ENCODE data around the gene RCN2. TPM values are rescaled to one million over a fixed set of nuclear protein-coding genes. Genes with fewer than 3 reads are reported as not detected.

RCN2 gene
- total and polyA plus RNA-seq, 2 donors (not counting 3 experiments of a cell fraction or from before 2014, with no cell fraction given): 45.2 to 71.9 TPM

- ChIA-PET POLR2A (interaction anchor here (0.6 to 1.4 kb wide), 2 partner anchors 25 to 1071 kb away, joined by 3 to 8 read pairs; partner anchors contain the start of gene RCN2), CTCF (interaction anchor here (1.3 kb wide), 1 partner anchor 25 kb away, joined by 3 read pairs; the partner anchor contains the start of gene RCN2)
- peaks cover 12% of the 10 kb centered on the region for H3K4me1 ChIP-seq (ENCODE audit: control insufficient read depth, extremely low read depth, insufficient read depth, low read length)
- H3K4me3 ChIP-seq (replicated peaks in 1 of 3; ENCODE audit: insufficient read depth in 1 of 3, low read depth in 1 of 3, low read length in 3 of 3): no peak overlapping the region
- no peaks in the 10 kb centered on the region for H4K20me1 ChIP-seq (replicated peaks; ENCODE audit: control insufficient read depth, extremely low read depth, insufficient read depth, low read length)
- no peaks in the 10 kb centered on the region for H3K9me1 ChIP-seq (replicated peaks; ENCODE audit: control insufficient read depth, extremely low read depth, insufficient read depth, low read length)
- H3K27ac ChIP-seq (ENCODE audit: insufficient read depth, low read depth, low read length): no peak overlapping the region
- intact Hi-C loops (cut with micrococcal nuclease): loop anchor here (1.0 kb wide), 1 partner anchor 25 kb away; the partner anchor contains the start of gene RCN2
- peaks cover 1% of the 10 kb centered on the region for H3K79me2 ChIP-seq (ENCODE audit: control insufficient read depth, insufficient read depth, low read length)
- no TSS peak for BruUV-seq (replicated peaks)
- H3K4me2 ChIP-seq (ENCODE audit: insufficient read depth, low read length): peak overlapping the region; percentile 73
- DNase-seq (ENCODE audit: low read depth, low spot score): no peak
- H3K36me3 ChIP-seq (ENCODE audit: control insufficient read depth in 2 of 2, extremely low read depth in 1 of 2, insufficient read depth in 2 of 2, low read length in 2 of 2): no peaks in the 10 kb centered on the region
- dilution Hi-C loops (cut with MboI; ENCODE audit: extremely low pct_ligation_motif_present, low sequenced_read_pairs): no loop called here
- H3K9me3 ChIP-seq (replicated peaks; ENCODE audit: control insufficient read depth, insufficient read depth, low read length): no peaks in the 10 kb centered on the region
- peak overlapping the region; percentile 53 for H3K9ac ChIP-seq (replicated peaks; ENCODE audit: extremely low read depth, insufficient read depth, low read length)
- no peak for FAIRE-seq
- H3K27me3 ChIP-seq (ENCODE audit: control insufficient read depth in 2 of 2, insufficient read depth in 2 of 2, low read length in 2 of 2): no peaks in the 10 kb centered on the region
- TF ChIP-seq CTCF (IDR thresholded peaks at IDR 0.05; ENCODE audit: extremely low read depth in 1 of 2, insufficient read depth in 1 of 2, low read depth in 1 of 2, low read length in 2 of 2): no peak
- no peak for TF ChIP-seq JUN (IDR thresholded peaks at IDR 0.05; ENCODE audit: borderline replicate concordance, insufficient read depth, insufficient read length, low read depth)
- no peak for TF ChIP-seq EZH2 (IDR thresholded peaks at IDR 0.05; ENCODE audit: borderline replicate concordance, low read depth, low read length, severe bottlenecking)
- no peak for TF ChIP-seq FOS (IDR thresholded peaks at IDR 0.05; ENCODE audit: borderline replicate concordance, insufficient read depth, low read length)
- TF ChIP-seq POLR2AphosphoS5 (IDR thresholded peaks at IDR 0.05; ENCODE audit: insufficient read depth, low read depth, low read length): no peak
- no peak for TF ChIP-seq GATA2 (IDR thresholded peaks at IDR 0.05; ENCODE audit: insufficient read depth, insufficient read length, low read depth, low read length)
- H2AFZ ChIP-seq (ENCODE audit: low read depth, low read length): peak overlapping the region; percentile 99
Measured at GRCh38 chr15:76905855-76906254, 25.7 kb upstream of the RCN2 start.
